Vagina (tissue), 2 donors: ENCODE measurements around the gene MAST4. TPM values are rescaled to one million over a fixed set of nuclear protein-coding genes. Genes with fewer than 3 reads are reported as not detected.

Source experiments
- DNase-seq, 2 donors: peaks; one replicate each; pipeline ENCODE4 v3.0.0-alpha.2; 2017; ENCODE audit errors: extremely low spot score in 2 of 2
- H3K27ac ChIP-seq: fragments of 200-600 bp; sonication (generic); one replicate; pipeline ENCODE4 v1.5.1; 2019
- H3K27me3 ChIP-seq: fragments of 200-600 bp; sonication (generic); one replicate; pipeline ENCODE4 v1.5.1; 2019
- H3K36me3 ChIP-seq, 2 donors: fragments of 200-600 bp; sonication (generic); one replicate each; pipeline ENCODE4 v1.5.1; 2017 to 2019
- H3K4me1 ChIP-seq: fragments of 200-600 bp; sonication (generic); one replicate; pipeline ENCODE4 v1.5.1; 2019
- H3K4me3 ChIP-seq, 2 donors: fragments of 200-600 bp; sonication (generic); 1 replicate in 1 of 2; 2 replicates in 1 of 2; pipeline ENCODE4 v1.5.1; 2016 to 2019
- H3K9me3 ChIP-seq: fragments of 200-600 bp; sonication (generic); one replicate; pipeline ENCODE4 v1.5.1; 2019
- CTCF ChIP-seq, 3 experiments: fragments of 450-650 bp in 2 of 3; fragments of 200-600 bp in 1 of 3; sonication (generic) in 1 of 3; IDR thresholded peaks; one replicate each; pipeline ENCODE4 v1.5.1; 2017 to 2019; ENCODE audit warnings: antibody characterized with exemption in 3 of 3, mild to moderate bottlenecking in 2 of 3, moderate library complexity in 2 of 3
- POLR2A ChIP-seq, 2 donors: fragments of 450-650 bp; IDR thresholded peaks; one replicate each; pipeline ENCODE4 v1.6.1; 2017; ENCODE audit warnings: antibody characterized with exemption in 2 of 2, mild to moderate bottlenecking in 2 of 2, moderate library complexity in 2 of 2
- POLR2AphosphoS5 ChIP-seq, 2 donors: sonication (generic); formaldehyde crosslinking; IDR thresholded peaks; one replicate each; pipeline ENCODE4 v1.9.0; 2017; ENCODE audit warnings: antibody characterized with exemption in 2 of 2, mild to moderate bottlenecking in 2 of 2, low read depth in 1 of 2; ENCODE audit not compliant: insufficient read depth in 1 of 2
- intact Hi-C: fragments of 100-400 bp; cut with DNase I; formaldehyde crosslinking; loops from one replicate; pipeline ENCODE4 v1.15.1; 2023
- total RNA-seq: library from RNA; depleted of rRNA; stranded (reverse); fragments of >200 nt; gene quantifications from one replicate; pipeline ENCODE4 v1.2.3, GENCODE V29; 2016

MAST4 gene
- total RNA-seq, 1 donor from 2014 or later: 85.9 TPM

GRCh38 chr5:67102708-67103107 lies 506.5 kb downstream of the MAST4 start:
- H3K36me3 ChIP-seq: peaks cover 0 to 33% of the 10 kb centered on the region in 2 donors
- intact Hi-C loops: no loop called here
- H3K4me1 ChIP-seq: no peaks in the 10 kb centered on the region
- H3K4me3 ChIP-seq: no peak overlapping the region
- no peaks in the 10 kb centered on the region for H3K9me3 ChIP-seq
- H3K27ac ChIP-seq: no peak overlapping the region
- no peak for TF ChIP-seq CTCF (IDR thresholded peaks at IDR 0.05)
- no peak for TF ChIP-seq POLR2A (IDR thresholded peaks at IDR 0.05)
- no peak for DNase-seq
- no peaks in the 10 kb centered on the region for H3K27me3 ChIP-seq

GRCh38 chr5:67104859-67105258 lies 508.7 kb downstream of the MAST4 start:
- no peak overlapping the region for H3K27ac ChIP-seq
- TF ChIP-seq POLR2A (IDR thresholded peaks at IDR 0.05) (no peak), CTCF (IDR thresholded peaks at IDR 0.05) (no peak), POLR2AphosphoS5 (IDR thresholded peaks at IDR 0.05; ENCODE audit: insufficient read depth in 1 of 2, low read depth in 1 of 2) (no peak)

GRCh38 chr5:67105270-67105669 lies 509.1 kb downstream of the MAST4 start:
- Histone ChIP-seq H3K27ac (no peak overlapping the region), H3K4me3 (no peak overlapping the region), H3K27me3 (no peaks in the 10 kb centered on the region), H3K9me3 (no peaks in the 10 kb centered on the region), H3K4me1 (no peaks in the 10 kb centered on the region), H3K36me3 (peaks cover 0 to 41% of the 10 kb centered on the region in 2 donors)
- no peak for DNase-seq
- no peak for TF ChIP-seq POLR2AphosphoS5 (IDR thresholded peaks at IDR 0.05; ENCODE audit: insufficient read depth in 1 of 2, low read depth in 1 of 2)
- TF ChIP-seq POLR2A (IDR thresholded peaks at IDR 0.05): no peak
- TF ChIP-seq CTCF (IDR thresholded peaks at IDR 0.05): no peak
- intact Hi-C loops: no loop called here

More at GRCh38 chr5:67104859-67105258, 508.7 kb downstream of the MAST4 start:
- Histone ChIP-seq H3K9me3 (no peaks in the 10 kb centered on the region), H3K4me3 (no peak overlapping the region), H3K36me3 (peaks cover 0 to 37% of the 10 kb centered on the region in 2 donors), H3K27me3 (no peaks in the 10 kb centered on the region), H3K4me1 (no peaks in the 10 kb centered on the region)
- intact Hi-C loops: no loop called here
- no peak for DNase-seq

- intact Hi-C loops: no loop called here
- H3K36me3 ChIP-seq: peaks cover 0 to 49% of the 10 kb centered on the region in 2 donors
- H3K9me3 ChIP-seq: no peaks in the 10 kb centered on the region
- no peak overlapping the region for H3K4me3 ChIP-seq
- H3K4me1 ChIP-seq: no peaks in the 10 kb centered on the region
- no peak for DNase-seq
- TF ChIP-seq POLR2A (IDR thresholded peaks at IDR 0.05) (no peak), POLR2AphosphoS5 (IDR thresholded peaks at IDR 0.05; ENCODE audit: insufficient read depth in 1 of 2, low read depth in 1 of 2) (no peak), CTCF (IDR thresholded peaks at IDR 0.05) (no peak)
- no peak overlapping the region for H3K27ac ChIP-seq
- H3K27me3 ChIP-seq: no peaks in the 10 kb centered on the region
These were observed 510.6 kb downstream of the MAST4 start for GRCh38 chr5:67106626-67107342.

GRCh38 chr5:67111779-67112178 lies 515.6 kb downstream of the MAST4 start:
- Histone ChIP-seq H3K9me3 (no peaks in the 10 kb centered on the region), H3K36me3 (peaks cover 0 to 23% of the 10 kb centered on the region in 2 donors), H3K4me1 (no peaks in the 10 kb centered on the region), H3K27ac (no peak overlapping the region), H3K4me3 (no peak overlapping the region), H3K27me3 (no peaks in the 10 kb centered on the region)
- DNase-seq: no peak
- TF ChIP-seq POLR2AphosphoS5 (IDR thresholded peaks at IDR 0.05; ENCODE audit: insufficient read depth in 1 of 2, low read depth in 1 of 2): no peak
- TF ChIP-seq CTCF (IDR thresholded peaks at IDR 0.05): no peak
- no peak for TF ChIP-seq POLR2A (IDR thresholded peaks at IDR 0.05)
- intact Hi-C loops: no loop called here
